NCI-H128 (cell line): ENCODE data around the gene ADAM19.
"Not testable (repeated sequence)": the region's sequence is repeated elsewhere in the genome, so short reads cannot be mapped to it uniquely, and the experiment has no call there.

Source experiments
- DNase-seq: peaks from one replicate; lab custom pipeline; 2025; ENCODE audit not compliant: unreplicated experiment; lab: John Stamatoyannopoulos, UW

The ADAM19 gene

DNA sequence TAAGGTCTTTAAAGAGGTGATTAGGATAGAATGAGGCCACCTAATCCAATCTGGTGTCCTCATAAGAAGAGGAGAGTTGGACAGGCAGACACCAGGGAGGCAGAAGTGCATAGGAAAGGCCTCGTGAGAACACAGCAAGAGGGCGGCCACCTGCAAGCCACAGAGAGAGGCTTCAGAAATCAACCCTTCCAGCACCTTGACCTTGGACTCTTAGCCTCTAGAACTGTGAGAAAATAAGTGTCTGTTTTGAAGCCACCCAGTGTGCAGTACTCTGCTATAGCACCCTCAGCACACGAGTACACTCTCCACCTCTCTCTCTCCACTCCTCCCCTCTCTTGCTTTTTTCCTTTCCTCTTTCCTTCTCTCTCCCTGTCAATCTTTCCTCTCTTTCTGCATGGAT, 88.7 kb downstream of the ADAM19 start:
- DNase-seq = no peak

DNA sequence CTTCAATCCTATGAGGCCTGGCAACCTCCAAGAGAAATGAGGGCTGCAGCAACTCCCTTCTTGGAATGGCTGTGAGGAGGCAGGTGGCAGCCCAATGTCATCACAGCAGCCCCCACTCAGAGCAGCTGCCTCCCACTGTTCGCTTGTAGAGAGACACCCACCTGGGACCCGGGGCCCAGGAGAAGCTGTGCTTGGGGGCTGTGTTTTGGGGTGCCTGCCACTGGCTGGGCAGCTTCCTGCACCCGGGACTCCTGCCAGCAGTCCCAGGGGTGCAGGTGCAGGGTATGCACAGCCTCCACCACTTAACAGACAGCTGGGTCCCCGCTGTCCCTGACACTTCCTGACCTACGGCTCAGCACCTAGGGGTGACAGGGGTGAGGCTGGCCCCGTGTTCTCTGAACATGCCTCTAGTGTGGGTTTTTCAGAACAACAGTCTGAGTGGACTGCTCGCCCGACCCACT, 89.3 kb downstream of the ADAM19 start:
- no peak for DNase-seq

DNA sequence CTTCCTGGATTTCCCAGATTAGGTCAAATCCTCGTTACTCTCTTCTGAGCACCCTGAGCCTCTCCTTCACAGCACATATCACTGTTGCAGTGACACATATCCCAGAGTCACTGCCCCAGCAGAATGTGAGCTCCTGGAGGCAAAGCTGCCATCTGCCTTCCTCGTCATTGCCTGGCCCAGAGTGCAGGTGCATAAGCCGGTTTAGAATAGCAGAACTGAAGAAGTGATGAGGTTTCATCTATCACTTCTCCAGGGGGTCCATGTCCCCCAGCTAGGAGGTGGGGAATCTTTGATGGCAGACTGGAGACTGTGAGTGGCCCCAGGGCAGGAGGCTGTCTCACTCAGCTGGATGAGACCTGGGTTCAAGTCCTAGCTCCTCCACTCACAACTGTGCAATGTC, 89.8 kb downstream of the ADAM19 start:
- no peak for DNase-seq

DNA sequence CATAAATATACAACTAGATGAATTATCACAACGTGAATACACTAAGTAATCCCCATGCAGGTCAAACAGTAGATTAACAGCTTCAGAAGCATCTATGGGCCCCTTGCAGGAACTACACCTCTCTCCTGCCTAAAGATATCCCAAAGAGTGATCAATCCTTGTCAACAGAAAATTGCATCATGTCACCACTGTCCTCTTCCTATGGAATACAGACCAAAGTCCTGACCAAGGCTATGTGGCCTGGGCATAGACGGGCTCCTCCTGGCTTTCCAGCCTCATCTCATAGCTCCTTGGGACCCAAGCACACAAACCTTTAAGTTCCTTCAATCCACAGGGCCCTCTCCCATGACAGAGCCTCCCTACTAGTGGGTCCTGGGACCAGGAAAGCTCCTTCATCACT, 90.2 kb downstream of the ADAM19 start:
- DNase-seq = no peak

DNA sequence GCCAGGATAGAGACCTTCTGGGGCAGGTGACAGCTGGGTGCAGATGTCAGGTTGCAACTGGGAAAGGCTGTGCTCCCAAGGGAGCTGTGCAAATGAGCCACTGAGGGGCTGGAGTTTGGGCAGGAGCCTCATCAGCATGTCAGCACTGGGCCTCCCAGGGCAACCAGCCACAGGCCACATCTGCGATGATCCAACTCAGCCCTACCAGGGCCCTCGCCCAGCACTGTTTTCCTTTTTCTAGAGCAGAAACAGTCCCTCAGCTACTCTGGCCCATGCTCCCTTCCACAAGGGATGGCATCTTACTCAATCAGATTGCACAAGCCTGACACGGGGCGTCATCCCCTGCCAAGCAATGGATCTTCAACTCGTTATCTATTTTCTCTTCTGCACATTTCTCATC, 90.8 kb downstream of the ADAM19 start:
- DNase-seq = no peak

DNA sequence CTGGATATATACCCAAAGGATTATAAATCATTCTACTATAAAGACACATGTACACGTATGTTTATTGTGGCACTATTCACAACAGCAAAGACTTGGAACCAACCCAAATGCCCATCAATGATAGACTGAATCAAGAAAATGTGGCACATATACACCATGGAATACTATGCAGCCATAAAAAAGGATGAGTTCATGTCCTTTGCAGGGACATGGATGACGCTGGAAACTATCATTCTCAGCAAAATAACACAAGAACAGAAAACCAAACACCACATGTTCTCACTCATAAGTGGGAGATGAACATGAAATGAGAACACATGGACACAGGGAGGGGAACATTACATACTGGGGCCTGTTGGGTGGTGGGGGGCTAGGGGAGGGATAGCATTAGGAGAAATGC, 92.9 kb downstream of the ADAM19 start:
- DNase-seq = not testable (repeated sequence)

DNA sequence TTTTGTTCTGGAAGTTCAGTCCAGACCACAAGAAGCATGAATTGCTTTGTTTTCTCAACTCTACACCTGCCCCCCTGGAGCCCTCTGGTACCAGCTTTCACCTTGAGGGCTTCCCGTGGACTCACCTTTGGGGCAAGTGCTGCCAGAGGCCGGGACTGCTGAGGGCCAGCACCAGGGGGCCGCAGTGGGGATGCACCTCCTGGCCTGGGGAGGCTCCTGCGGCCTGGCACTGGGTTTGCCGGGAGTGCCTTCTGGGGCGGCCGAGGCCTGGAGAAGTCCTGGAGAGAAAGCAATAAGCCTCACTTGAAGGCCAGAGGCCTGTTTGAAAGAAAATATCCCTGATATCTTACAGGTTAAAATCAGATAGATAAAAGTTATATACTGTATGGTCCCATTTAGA, 93.9 kb downstream of the ADAM19 start:
- DNase-seq = no peak

DNA sequence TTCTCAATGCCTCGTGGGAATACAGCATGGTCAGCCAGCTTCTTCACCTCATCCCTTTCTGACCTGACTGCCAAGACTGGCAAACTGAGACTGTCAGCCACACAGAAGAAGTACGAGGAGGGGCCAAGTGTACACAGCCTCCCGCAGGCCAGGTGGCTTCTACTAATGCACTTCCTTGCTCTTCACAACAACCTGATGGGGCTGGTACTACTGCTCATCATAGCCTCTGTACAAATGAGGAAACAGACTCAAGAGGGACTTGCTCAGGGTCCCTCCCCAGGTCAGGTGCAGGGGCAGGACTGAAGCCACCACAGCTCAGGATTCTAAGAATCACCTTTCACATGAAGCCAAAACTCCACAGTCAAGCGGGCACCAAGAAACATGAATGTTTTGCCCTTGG, 94.3 kb downstream of the ADAM19 start:
- DNase-seq = no peak

DNA sequence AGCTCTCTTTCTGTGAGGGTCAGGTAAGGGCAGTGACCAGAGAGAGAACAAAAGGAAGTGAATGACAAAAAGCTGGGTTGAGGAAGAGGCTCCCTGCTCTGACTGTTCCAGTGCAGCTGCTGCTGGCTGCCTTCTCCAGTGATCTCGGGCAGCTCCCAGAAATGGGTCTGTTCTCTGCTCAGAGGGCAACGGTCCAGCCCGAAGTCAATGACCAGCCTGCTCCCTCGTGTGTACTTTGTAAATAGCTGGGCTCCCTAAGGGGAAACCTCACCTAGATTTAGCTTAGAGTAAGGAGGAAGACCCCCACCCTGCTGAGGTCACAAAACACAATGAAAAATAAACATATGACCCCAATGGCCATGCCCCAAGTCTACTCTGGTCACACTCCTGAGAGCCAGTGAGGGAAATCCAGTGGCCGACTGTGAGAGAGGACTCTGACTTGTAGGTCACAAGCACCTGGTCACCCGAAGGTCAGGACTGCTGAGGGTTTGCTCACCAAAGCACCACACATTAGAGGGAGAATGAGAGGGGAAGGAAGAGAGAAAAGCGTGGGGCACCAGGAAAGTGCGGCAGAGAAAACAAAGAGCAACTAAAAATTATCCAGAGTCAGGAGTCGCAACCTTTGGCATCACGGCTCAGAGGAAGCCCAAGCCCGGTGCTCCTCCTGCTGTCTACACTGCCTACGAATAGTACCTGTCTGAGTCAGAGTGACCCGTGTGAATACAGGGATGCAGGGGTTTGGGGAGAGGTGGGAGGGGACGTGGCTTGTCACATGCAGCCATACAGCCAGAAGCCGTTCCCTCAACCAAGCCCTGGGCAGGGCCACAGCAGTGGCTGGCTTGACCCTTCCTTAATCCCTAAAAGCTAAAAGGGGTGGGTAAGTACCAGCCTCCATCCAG, 95.7 kb downstream of the ADAM19 start:
- no peak for DNase-seq

DNA sequence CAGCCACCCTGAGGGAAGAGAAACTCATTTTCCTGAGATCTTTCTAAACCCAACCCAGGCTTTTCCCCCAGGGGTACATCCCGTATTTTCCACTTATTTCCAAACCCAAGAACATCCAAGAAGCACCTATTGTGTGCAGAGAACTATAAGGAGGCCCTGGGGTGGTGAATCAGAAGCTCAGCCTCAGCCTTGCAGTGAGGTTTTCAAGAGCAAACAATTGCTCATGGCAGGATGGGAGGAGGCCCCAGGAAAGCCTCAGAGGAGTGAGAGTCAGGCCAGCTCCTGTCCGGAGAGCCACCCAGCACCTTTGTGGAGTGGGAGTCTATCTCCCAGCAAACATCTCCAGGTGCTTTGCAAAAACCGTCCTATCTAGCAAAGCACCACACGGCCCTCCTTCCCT, 96.4 kb downstream of the ADAM19 start:
- DNase-seq = no peak

DNA sequence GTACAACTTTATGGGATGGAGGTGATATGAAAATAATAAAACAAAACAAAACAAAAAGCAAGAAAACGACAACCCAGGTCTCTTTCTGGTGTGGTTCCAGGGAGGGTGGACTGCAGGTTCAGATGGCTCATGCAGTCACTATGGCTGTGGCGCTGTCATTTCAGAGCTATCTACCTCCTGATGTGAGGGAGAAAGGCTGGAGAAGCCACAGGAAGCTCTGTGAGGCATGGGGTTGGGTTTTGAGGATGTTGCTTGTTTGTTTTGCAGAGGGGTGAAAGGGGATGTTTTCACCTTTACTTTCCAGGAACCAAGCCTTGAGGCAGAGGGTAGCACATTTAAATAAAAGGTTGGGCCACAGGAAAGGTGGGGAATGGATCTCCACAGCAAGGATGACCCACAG, 96.8 kb downstream of the ADAM19 start:
- DNase-seq = no peak

DNA sequence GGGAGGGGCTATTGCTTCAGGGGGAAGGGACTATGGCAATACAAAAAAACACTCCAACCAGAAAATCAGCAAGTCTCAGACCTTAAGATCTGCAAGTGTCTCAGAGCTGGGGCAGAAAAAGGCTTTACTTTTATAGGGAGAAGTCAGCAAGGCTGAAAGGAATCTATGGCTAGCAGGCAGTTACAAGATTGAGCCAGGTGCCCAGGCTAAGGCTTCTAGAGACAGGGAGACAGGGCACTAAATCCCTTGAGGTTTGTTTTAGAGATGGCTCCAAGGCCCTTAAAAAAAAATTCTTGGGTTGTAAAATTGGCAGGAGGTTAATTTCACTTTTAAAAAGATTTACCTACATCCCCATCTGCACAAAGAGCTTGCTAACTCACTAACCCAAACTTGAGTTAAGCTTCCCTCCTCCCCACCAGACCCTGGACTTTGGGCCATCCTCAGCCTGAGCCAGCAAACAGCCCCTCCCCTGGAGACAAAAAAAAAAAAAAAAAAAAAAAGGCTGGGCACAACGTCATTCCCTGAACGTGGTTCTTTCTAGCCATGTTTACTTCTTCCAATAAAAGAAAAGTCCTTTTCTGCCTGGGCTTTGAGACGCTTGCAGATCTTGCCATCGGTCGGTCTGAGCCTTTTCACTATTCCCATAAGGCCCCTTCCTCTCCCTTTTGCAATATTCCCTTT, 97.6 kb downstream of the ADAM19 start:
- DNase-seq = no peak

DNA sequence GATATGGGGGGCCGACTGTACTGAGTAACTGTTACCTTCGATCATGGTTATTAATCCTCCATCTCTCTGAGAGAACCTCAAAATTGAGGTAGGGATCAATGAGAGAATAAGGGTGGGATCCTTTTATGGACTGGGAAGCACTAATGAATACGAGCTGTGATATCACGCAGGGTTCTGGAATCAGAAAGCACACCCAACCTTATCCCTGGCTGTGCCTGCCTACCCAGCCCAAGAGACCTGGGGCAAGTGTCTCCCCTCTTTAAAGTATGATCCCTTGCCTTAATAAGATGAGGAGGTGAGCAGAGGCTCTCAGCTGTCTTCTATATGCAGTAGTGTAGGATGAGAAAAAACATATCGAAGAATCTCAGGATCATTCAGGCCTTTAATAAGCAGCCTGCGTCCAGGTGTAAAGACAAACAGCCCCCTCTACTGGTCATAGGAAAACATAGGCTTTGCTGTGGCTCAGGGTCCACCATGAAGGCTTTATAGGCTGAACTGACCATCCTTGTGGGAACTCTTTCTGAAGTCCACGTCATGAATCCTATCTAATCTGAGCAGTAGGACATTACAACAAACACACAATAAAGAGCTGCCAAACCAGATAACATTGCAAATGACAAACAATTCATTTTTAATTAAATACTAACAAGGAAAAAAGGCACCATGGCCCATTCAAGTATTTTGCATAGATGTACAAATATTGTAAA, 98.7 kb downstream of the ADAM19 start:
- DNase-seq = no peak

DNA sequence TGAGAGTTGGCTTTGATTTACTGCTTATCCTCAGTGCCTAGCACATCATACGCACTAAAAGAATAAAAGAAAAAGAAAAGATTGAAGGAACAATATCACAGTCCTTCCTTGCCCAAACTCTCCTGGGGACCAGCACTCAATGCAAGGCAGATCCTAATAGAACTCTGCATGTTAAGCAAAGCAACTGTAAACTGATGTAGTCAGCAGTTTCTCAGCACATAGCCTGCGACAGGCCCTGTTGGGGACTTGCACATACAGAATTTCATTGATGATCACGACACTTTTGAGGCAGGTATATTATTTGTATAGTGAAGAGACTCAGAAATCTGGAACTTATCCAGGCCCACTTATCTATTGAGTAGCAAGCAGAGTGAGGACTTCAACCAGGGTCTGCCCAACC, 100.1 kb downstream of the ADAM19 start:
- DNase-seq = no peak

DNA sequence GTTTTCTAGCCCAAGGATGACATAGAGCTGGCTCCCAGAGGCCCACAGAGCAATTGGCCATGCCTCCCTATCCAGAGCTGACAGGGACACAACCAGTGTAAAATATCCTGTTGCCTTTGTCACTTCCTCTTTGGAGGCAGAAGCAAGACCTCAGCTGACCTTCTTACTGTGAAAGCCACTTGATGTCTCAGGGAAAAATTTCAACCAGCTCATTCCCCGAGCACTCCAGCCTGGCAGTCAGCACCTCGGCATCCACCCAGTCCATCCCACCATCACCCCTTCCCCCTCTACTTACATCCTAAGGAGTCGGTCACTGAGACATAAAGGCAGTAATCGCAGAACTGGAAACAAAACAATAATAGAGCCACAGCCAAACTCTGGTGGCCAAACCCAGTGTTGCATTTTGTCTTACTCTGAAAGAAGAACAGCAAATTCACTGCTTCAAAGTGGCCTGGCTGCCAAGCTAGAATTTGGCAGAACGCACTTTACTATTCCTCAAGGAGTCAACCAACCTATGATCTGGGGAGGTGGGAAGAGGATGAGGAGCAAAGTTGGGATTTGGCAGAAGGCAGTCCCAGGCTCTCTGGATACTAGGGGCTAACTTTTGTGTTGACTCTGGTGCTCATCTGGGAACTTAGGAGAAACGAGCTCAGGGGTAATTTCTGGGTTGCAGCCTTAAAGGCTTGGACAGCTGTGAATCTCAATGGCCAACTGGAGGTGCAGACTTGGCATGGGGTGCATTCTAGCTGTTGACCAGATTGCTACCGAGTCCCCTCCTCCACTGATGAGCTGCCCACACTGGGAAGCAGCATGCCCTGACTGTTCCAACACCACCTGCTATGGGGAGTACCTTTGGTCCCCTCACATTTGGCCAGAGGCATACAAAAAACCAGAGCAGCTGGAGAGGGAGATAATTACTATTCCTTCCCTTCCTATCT, 101.9 kb downstream of the ADAM19 start:
- DNase-seq = no peak

DNA sequence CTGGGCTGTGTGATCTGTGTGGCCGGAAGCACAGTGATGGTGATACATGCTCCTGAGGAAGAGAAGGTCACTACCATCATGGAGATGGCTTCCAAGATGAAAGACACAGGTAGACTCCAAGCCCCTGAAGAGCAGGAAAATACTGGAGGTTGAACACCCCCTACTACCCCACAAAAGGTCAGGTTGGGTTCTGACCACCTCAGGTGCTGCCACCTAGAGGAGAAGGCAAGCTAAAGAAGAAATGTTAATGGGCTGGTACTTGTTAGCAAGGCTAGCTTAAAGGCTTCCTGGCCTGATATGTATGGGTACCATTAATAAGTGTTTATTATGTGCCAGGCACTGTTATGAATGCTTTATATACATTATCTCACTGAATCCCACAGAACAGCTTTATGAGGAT, 103.9 kb downstream of the ADAM19 start:
- DNase-seq = no peak

DNA sequence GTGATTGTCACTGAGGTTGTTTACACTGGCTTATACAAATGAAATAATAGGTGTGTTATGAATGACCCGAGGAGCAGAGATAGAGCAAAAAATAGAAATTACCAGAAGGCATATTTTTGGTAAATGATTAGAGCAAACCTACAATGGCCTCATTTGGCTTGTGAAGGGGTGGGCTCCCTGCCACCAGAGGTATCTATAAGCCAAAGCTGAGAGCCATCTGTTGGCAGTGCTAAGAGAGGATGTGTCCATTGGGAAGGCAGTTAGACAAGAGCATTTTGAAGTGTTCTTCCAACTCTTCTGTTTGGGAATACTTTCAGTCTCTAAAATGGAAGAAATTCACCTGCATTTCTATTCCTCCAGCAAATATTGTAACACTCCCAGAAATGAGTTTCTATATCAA, 104.9 kb downstream of the ADAM19 start:
- DNase-seq = no peak

DNA sequence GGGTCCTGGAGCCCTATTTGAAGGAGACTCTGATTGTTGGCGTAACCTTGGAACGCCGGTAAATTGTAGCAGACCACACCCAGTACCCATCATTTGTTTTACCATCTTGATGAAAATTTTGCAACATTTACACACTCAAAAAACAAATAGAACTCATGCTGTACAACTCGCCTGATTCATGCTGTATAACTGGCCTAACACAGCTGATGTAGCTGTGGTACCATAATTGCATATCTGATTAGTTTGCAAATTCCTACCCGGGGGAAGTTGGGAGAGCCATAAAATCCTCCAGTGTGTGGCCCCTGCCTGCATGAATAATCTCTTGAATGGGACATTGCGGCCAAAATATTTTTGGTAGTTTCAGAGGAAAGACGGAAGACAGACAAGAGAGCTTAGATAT, 105.9 kb downstream of the ADAM19 start:
- no peak for DNase-seq

DNA sequence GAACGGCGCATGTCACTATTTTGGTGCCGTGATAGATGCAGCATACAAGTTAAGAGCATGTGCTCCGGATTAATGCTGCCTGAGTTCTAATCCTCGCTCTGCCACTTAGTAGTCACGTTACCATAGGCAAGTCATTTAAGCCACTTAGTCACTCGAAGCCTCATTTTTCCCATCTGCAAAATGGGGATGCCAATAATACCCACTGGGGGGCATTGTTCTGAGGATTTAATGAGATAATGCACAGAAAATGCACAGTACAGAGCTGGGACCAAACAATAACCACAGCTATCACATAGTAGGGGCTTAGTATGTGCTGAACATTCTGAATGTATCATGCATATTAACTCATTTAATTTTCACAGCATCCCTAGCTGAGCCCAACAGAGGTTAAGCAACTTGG, 106.5 kb downstream of the ADAM19 start:
- no peak for DNase-seq

DNA sequence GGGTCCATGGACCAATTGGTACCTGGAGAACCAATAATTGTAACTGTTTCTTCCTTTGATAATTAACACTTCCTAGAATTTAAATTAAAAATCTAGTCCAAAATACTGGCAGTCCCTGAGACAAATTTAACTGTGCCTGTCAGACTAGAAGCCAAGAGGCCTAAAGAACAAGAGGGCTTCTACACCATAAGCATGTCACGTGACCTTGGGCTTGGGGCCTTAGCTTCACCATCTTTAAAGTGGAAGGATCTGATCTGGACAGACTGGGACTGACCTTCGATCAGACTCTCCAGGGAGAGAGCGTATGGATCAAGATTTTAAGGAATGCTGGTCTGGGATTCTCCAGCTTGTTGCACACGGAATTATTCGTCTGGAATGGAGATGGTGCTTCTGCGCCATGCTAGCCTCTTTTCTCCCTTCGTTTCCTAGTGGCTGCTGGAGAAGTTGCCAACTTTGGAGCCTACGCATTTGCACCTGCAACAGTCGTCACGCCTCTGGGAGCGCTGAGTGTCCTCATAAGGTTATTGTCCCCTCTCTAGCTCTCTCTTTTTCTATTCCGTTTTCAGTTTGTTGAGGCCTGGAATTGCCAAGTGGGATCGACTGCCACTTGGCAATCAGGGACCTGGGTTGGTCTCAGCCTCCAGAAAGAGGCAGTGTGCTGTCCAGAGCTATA, 107.1 kb downstream of the ADAM19 start:
- no peak for DNase-seq
